ENCODE measurements around the gene ABHD2.
"Not testable (repeated sequence)": the region's sequence is repeated elsewhere in the genome, so short reads cannot be mapped to it uniquely, and the experiment has no call there.

The ABHD2 gene

DNA sequence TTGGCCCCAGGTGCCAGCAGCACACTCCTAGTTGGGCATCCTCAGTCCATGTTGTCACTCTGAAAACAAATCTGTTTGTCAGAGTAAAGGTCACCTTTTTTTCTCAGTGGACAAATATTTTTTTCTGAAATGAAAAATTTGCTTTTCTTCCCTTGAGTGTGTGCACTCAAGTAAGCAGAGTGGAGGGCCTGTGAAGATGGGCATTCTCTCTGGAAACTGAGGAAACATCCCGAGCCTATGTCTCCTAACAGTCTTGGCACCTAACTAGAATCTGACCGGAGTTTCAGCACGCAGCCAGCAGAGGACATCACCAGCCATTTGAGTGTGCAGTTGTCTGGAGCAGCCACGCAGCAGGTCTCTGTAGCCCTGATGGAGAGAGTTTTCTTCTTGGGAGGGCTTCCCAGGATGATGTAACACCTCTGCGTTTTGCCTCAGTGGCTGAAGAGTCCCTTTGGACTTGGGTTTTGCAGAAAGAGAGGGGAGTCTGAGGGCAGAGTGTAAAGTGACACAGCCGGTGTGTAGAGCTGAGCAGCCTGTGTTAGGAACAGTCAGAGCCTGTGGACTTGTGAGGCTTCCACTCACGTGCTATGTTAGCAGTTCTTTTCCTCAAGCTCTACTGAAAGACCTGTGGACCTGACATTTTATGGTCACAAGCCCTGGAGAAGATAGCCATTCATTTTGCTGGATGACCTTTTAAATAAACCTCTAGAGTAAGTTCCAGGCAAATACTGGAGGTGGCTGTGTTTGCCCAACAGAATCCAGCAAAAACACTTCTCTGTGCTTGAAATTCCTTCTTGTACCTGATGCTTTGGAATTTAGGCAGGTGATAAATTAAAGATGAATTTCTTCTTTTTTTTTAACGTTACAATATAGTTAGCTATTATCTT lies 51.6 kb downstream of the ABHD2 start:
- Histone ChIP-seq H3K4me1 (ENCODE audit: insufficient read depth, low read length) (no peaks in the 10 kb centered on the region), H3K9ac (ENCODE audit: low read depth, low read length) (no peak overlapping the region), H4K20me1 (ENCODE audit: insufficient read depth, low read length) (no peaks in the 10 kb centered on the region), H3K27ac (ENCODE audit: low read length) (no peak overlapping the region), H3K4me2 (ENCODE audit: insufficient read depth, low read length) (no peak overlapping the region), H2AFZ (ENCODE audit: low read depth, low read length) (no peak overlapping the region), H3K4me3 (ENCODE audit: low read depth in 1 of 2, low read length in 2 of 2) (no peak overlapping the region), H3K79me2 (ENCODE audit: insufficient read depth, low read length) (no peaks in the 10 kb centered on the region), H3K27me3 (ENCODE audit: insufficient read depth, low read length, poor library complexity) (no peaks in the 10 kb centered on the region), H3K36me3 (ENCODE audit: insufficient read depth, low read length) (0 out of 2 replicates have a peak, but pooled peaks cover 3% of the 10 kb centered on the region), H3K9me3 (ENCODE audit: insufficient read depth, low read length, severe bottlenecking) (no peaks in the 10 kb centered on the region)
- TF ChIP-seq, protein P1, sequence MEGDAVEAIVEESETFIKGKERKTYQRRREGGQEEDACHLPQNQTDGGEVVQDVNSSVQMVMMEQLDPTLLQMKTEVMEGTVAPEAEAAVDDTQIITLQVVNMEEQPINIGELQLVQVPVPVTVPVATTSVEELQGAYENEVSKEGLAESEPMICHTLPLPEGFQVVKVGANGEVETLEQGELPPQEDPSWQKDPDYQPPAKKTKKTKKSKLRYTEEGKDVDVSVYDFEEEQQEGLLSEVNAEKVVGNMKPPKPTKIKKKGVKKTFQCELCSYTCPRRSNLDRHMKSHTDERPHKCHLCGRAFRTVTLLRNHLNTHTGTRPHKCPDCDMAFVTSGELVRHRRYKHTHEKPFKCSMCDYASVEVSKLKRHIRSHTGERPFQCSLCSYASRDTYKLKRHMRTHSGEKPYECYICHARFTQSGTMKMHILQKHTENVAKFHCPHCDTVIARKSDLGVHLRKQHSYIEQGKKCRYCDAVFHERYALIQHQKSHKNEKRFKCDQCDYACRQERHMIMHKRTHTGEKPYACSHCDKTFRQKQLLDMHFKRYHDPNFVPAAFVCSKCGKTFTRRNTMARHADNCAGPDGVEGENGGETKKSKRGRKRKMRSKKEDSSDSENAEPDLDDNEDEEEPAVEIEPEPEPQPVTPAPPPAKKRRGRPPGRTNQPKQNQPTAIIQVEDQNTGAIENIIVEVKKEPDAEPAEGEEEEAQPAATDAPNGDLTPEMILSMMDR (IDR thresholded peaks at IDR 0.05; ENCODE audit: borderline replicate concordance, extremely low read depth, low read length, poor library complexity, severe bottlenecking) = no peak
- ATAC-seq (ENCODE audit: insufficient read depth, low read depth) (no peak), DNase-seq (no peak)

DNA sequence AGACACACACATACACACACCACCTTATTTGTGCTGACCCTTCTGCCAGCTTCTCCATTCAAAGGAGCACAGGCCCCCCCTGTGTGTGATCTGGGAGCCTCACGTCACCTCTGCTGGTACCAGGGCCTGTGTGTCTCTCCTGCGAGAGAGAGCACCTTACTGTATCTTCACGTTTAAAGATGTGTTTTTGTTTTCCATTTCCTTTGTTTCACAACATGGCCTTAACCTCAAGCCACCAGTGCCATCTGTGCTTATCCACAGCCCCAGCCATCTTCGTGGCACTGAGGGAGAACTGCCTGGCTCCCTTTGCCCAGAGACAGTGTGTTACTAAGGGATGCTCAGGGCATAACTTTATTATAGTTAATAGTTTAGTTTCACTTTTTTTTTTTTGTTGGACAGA lies 52.3 kb downstream of the ABHD2 start:
- H3K4me3 ChIP-seq (ENCODE audit: low read depth in 1 of 2, low read length in 2 of 2) = no peak overlapping the region
- H3K27ac ChIP-seq (ENCODE audit: low read length) = no peak overlapping the region
- H4K20me1 ChIP-seq (ENCODE audit: insufficient read depth, low read length) = no peaks in the 10 kb centered on the region
- H2AFZ ChIP-seq (ENCODE audit: low read depth, low read length) = no peak overlapping the region
- DNase-seq = no peak
- no peak overlapping the region for H3K4me2 ChIP-seq (ENCODE audit: insufficient read depth, low read length)
- no peaks in the 10 kb centered on the region for H3K9me3 ChIP-seq (ENCODE audit: insufficient read depth, low read length, severe bottlenecking)
- peak; percentile 50; the same call in 1 of the 3 replicates for ATAC-seq (ENCODE audit: insufficient read depth, low read depth)
- TF ChIP-seq, protein P1 (IDR thresholded peaks at IDR 0.05; ENCODE audit: borderline replicate concordance, extremely low read depth, low read length, poor library complexity, severe bottlenecking) = no peak
- TF ChIP-seq EZH2 (IDR thresholded peaks at IDR 0.05; ENCODE audit: borderline replicate concordance, low read depth, low read length, severe bottlenecking) = no peak
- H3K4me1 ChIP-seq (ENCODE audit: insufficient read depth, low read length) = no peaks in the 10 kb centered on the region
- H3K79me2 ChIP-seq (ENCODE audit: insufficient read depth, low read length) = no peaks in the 10 kb centered on the region
- 0 out of 2 replicates have a peak, but pooled peaks cover 3% of the 10 kb centered on the region for H3K36me3 ChIP-seq (ENCODE audit: insufficient read depth, low read length)
- no peak overlapping the region for H3K9ac ChIP-seq (ENCODE audit: low read depth, low read length)
- no peaks in the 10 kb centered on the region for H3K27me3 ChIP-seq (ENCODE audit: insufficient read depth, low read length, poor library complexity)

DNA sequence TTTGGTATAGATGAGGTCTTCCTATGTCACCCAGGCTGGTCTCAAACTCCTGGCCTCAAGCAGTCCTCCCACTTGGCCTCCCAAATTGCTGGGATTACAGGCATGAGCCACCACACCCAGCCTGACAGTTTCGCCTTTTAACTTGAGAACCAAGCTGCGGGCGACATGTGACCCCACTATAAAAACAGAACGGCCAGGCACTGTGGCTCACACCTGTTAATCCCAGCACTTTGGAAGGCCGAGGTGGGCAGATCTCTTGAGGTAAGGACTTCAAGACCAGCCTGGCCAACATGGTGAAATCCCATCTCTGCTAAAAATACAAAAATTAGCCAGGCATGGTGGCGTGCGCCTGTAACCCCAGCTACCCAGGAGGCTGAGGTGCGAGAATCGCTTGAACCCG lies 52.9 kb downstream of the ABHD2 start:
- DNase-seq; H3K4me3 ChIP-seq (ENCODE audit: low read depth in 1 of 2, low read length in 2 of 2); H3K27me3 ChIP-seq (ENCODE audit: insufficient read depth, low read length, poor library complexity); H3K79me2 ChIP-seq (ENCODE audit: insufficient read depth, low read length); H3K4me2 ChIP-seq (ENCODE audit: insufficient read depth, low read length); H3K9me3 ChIP-seq (ENCODE audit: insufficient read depth, low read length, severe bottlenecking); H3K36me3 ChIP-seq (ENCODE audit: insufficient read depth, low read length); H3K9ac ChIP-seq (ENCODE audit: low read depth, low read length); H2AFZ ChIP-seq (ENCODE audit: low read depth, low read length); H3K27ac ChIP-seq (ENCODE audit: low read length); H4K20me1 ChIP-seq (ENCODE audit: insufficient read depth, low read length); H3K4me1 ChIP-seq (ENCODE audit: insufficient read depth, low read length); ATAC-seq (ENCODE audit: insufficient read depth, low read depth): not testable (repeated sequence)

DNA sequence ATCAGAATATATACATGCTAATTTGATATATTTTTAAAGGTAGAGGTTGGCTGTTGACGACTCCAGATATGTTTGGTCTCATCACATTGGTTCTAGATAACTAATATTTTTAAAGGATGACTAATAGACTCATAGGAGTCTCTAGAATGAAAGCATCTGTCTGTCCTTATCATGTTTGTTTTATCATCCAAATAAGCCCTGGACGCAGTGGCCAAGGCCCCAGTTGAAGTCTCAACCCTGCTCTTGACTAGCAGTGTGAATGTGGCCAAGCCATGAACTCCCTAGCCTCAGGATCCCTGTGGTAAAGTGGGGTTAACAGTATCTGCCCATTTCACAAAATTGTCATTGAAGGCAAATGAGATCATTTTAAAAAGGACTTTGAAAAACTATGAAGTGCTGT lies 53.6 kb downstream of the ABHD2 start:
- ATAC-seq (ENCODE audit: insufficient read depth, low read depth) = no peak
- H4K20me1 ChIP-seq (ENCODE audit: insufficient read depth, low read length) = no peaks in the 10 kb centered on the region
- H3K36me3 ChIP-seq (ENCODE audit: insufficient read depth, low read length) = 0 out of 2 replicates have a peak, but pooled peaks cover 3% of the 10 kb centered on the region
- H3K27ac ChIP-seq (ENCODE audit: low read length) = no peak overlapping the region
- H3K9me3 ChIP-seq (ENCODE audit: insufficient read depth, low read length, severe bottlenecking) = no peaks in the 10 kb centered on the region
- H3K79me2 ChIP-seq (ENCODE audit: insufficient read depth, low read length) = no peaks in the 10 kb centered on the region
- no peak overlapping the region for H3K4me2 ChIP-seq (ENCODE audit: insufficient read depth, low read length)
- H3K9ac ChIP-seq (ENCODE audit: low read depth, low read length) = no peak overlapping the region
- DNase-seq = no peak
- H3K4me3 ChIP-seq (ENCODE audit: low read depth in 1 of 2, low read length in 2 of 2) = no peak overlapping the region
- no peaks in the 10 kb centered on the region for H3K27me3 ChIP-seq (ENCODE audit: insufficient read depth, low read length, poor library complexity)
- H3K4me1 ChIP-seq (ENCODE audit: insufficient read depth, low read length) = no peaks in the 10 kb centered on the region
- H2AFZ ChIP-seq (ENCODE audit: low read depth, low read length) = no peak overlapping the region
- no peak for TF ChIP-seq EZH2 (IDR thresholded peaks at IDR 0.05; ENCODE audit: borderline replicate concordance, low read depth, low read length, severe bottlenecking)
- TF ChIP-seq, protein P1 (IDR thresholded peaks at IDR 0.05; ENCODE audit: borderline replicate concordance, extremely low read depth, low read length, poor library complexity, severe bottlenecking) = no peak

All from DND-41 (cell line).